GM18520 (cell line): Measurements from ENCODE around the gene PAIP2B.
"Not testable (repeated sequence)": the region's sequence is repeated elsewhere in the genome, so short reads cannot be mapped to it uniquely, and the experiment has no call there.

ENCODE experiments used
- ATAC-seq: cut with Tn5 transposase; IDR thresholded peaks from one replicate; pipeline ENCODE4 v1.9.1; 2021; ENCODE audit not compliant: unreplicated experiment

PAIP2B gene

DNA sequence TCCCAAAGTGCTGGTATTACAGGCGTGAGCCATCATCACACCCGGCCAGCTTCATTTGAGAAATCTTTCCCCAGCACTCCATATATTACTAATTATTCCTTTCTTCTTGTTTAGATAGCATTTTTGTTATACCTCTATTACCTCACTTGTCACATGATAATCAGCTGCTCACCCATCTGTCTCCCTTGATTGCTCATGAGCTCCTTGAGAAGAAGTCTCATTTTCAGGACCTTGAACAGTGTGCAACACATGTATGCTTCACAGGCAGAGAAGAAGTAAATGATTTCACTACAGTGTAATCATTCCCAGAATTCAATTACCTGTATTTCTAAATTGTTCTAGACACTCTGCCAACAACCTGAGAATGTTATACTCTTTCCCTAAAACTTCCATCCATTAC is 6.2 kb downstream of the PAIP2B start:
- no peak for ATAC-seq

DNA sequence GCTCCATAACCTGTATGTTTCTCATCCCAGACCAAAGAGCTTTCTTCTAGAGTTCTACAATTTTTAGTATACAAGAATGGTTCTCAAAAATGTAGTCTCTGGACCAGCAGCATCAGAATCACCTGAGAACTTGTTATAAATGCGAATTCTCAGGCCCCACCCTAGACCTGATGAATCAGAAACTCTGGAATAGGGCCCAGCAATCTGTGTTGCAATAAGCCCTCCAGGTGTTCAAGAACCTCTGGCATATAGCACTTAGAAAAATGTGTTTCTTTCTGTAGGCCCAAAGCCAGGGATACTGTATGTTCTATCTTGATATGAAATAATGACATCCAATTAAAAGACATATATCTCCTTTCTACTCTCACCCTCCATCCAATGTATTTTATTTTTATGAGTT is 10.4 kb downstream of the PAIP2B start:
- no peak for ATAC-seq

DNA sequence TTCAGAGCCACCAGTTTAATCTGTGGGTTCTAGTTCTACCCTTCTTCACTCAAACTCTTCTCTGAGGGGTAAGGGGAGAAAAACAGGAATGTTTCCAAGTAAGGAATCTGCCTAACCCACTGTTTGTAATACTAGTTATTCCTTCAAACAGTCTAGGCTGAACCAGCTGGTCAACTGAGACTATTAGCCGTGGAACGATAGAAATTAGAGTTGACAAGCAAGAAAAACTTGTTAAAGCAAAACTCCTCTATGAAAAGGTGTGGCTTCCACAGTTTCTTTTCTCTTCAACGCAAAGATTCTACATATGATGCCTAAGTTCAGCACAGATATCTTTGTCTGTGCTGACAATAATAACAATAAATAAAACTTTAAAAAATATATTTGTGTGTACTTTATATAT is 11.5 kb downstream of the PAIP2B start:
- no peak for ATAC-seq

DNA sequence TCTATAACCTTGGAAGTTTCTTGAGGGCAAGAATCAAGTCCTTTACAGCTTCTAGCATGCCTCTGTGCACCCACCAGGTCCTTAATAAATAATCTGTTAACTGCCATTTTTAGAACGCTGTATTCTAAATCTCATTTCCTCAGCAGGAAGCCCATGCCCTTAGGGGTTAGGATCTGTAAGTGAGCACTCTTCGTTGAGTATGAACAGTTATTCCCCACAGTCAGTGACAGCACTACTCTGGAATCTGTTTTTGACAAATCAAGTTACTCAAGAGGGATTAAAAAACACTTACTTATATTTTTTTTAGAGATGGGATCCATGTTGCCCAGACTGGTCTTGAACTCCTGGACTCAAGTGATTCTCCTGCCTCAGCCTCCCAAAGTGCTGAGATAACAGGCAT is 14.6 kb downstream of the PAIP2B start:
- ATAC-seq: no peak

DNA sequence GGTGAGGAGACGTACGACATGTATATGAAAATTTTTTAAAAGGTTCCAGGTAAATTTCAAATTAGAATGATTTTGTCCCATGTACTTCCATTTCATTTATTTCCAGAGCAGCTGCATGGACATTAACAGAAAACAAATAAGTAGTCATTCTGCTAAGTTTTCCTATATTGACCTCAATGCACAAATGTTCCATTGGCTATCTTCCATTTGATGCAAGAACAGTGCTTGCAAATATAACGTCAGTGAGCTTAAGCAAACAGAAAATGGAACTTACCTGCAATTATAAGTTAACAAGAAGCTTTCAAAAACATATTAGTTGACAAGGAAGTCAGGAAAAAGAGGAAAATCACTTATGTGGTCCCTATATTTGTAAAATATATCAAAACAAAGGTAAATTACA is 16.6 kb downstream of the PAIP2B start:
- ATAC-seq: no peak

DNA sequence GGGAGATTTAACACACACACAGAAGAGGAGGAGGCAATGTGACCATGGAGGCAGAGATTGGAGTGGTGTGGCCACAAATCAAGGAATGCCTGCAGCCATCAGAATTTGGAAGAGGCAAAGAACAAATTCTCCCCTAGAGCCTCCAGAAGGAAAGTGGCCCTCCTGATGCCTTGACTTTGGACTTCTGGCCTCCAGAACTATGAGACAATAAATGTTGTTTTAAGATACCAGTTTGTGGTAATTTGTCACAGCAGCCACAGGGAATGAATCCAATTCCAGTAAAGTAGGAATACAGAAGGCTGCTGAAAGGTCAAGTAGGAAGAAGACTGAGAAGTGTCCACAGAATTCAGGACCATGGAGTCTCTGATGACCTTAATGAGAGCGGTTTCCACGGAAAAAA is 18.1 kb downstream of the PAIP2B start:
- ATAC-seq: no peak

DNA sequence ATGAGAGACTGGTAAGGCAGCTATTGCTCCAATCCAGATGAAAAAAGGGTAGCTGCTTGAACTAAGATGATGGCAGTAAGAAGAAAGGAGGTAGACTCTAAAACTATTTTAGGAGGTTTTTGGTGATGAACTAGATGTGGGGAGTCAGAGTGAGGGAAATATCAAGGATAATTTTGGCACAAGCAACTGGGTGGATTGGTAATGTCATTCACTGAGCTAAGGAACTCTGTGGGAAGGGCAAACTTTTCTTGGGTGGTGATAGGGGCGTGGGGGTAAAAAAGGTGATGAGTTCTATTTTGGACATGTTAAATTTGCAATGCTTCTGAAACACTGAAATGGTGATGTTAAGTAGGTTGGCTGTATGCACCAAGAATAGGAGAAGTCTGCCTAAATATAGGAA is 19.3 kb downstream of the PAIP2B start:
- ATAC-seq: no peak

DNA sequence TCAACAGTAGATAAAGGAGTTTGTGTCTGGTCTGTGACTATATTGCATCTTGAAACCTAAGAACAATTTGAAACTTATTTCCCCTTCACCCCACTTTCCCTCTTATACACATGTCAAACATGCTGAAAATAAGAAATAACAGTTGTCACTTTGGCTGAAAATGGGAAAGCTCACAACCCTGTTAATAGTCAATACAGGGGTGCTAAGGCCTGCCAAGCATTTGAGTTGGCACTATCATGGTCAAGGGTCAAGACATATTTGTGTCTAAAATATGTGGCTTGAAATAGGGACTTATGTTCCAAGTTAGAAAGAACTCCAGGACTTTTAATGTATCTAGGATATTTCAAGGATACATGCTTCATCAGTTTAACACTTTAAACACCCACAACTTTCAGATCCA is 20.6 kb downstream of the PAIP2B start:
- ATAC-seq: no peak

DNA sequence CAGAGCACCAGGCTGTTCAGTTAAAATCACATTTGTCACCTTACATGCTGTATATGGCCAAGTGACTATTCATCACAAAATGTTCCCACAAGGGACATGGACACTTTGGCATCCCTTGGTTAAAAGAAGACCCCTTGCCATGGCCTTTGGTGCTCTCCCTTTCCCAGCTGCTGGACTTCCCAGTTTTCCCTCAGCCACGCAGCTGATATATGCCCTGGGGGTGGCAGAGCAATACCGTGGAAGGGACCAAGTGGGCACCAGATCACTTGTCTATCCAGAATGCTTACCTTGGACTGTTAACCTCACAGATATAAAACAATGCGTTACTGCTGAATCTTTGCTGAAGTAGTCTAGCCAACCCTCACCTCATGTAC is 35.3 kb downstream of the PAIP2B start:
- no peak for ATAC-seq

DNA sequence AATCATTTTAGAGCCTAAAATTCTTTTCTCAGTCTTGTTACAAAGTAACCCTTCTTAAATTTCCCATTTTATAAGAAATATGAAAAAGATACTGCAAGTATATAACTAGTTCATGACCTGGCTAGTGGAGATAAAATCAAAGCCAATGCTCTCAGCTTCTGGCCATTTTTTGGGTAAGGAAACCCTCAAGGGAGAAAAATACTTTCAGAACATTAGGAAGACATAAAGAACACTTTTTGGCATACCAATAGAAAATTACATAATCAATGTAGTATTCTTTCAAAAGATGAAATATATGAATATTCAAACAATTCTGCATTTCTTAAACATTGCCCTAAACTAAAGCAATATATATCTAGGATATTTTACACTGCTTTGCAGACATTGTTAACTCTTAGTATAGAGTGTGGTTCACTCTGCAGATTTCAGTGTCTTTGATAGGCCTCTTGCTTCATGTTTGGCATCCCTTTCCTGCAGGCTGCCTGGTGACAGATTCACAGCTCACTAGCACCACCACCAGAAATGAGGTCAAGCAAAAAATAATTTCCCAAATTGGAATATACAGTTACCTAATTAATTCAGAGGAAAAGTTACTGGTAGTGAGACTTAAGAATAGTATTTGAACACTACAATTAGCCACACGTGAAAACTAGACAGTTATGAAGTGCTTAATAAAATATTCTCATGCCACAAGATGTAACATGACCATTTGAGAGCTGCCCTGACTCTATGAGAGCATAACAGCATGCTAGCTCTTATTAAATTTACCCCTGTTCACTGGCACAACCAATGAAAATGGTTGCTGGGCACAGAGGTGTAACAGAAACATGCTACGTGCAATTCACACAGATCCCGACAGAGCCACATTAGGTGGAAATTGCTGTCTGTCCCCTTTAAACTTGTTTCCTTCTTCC is 36.0 kb downstream of the PAIP2B start:
- no peak for ATAC-seq

DNA sequence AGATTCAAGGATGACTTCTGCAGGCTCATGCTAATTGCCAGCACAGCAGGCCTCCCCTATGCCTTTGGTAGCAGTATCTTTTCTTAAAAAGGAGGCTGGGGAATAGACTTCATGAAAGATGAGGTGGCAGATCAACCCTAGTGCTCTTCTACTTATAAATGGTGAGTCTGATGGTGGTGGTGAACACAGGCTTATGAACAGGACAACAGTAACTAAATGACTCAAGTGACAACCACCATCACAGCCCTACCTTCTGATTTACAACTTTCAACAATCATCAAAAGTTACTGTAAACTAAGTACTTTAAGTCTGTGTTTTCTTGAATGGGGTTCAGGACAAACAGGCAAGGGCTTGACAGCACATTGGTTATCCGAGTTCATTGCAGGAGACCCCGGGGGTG is 39.3 kb downstream of the PAIP2B start:
- ATAC-seq: no peak

DNA sequence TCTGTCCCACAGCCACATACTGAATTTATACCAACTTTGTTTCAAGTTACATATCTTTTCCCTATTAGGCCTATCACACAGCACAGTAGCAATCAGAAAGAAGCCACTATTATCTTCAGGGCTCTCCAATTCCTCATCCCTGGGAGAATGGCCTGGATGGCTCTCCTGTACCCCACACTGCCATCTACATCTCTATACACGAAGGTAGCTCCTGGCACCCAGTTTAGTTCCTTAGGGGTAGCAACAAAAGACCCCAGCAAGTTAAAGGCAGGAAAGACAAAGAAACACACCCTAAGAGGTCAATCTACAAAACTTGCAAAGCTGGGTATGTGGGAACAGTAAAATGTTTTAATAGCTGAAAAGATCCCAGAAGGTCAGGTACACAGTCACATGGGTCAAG is 39.9 kb downstream of the PAIP2B start:
- ATAC-seq: no peak

DNA sequence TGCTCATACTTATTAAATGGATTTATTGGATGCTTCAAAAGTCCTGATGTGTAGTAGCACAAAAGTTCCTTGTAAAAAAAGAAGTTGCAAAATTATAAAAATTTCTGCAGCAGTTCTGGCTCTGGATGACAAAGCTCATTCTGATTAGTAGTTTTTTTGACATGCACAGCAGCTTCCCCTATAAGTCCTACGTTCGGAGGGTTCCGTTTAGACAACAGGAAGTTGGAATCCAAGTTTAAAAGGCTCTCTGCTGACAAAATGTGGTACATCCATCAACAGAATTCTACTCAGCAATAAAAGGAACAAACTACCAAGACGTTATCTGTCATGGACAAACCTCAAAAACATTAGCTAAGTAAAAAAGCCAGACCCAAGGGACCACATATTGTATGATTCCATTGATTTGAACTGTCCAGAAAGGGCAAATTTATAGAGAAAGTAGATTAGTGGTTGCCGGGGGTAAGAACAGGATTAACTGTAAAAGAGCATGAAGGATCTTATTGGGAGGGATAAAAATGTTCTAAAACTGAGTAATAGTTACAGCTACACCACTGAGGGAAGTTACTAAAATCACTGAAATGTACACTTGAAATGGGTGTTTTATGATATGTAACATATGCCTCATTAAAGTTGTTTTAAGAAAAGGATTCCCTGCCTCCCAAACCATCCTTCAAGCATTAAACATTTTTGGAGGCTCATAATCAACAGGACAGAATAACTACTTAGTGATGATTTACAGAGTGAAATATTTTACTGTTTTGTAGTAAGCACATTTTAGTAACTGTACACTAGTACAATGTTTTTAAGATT is 43.4 kb downstream of the PAIP2B start:
- not testable (repeated sequence) for ATAC-seq

DNA sequence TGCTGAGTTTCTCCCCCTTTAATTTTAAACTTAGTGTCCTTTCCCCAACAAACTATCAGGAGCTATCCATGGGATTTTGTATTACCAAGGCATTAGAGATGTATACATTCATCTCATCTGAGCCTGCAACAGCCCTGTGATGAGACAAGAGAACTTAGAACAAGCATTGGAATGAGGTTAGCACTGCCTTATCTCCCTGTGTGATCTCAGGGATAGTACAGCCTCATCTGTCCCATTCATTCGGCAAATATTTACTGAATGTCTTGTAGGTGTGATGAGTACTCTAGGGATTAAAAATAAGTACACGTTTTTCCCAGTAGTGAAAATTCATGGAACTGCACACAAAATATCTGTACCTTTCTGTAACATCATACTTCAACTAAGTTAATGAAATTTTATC is 45.6 kb downstream of the PAIP2B start:
- ATAC-seq: no peak

DNA sequence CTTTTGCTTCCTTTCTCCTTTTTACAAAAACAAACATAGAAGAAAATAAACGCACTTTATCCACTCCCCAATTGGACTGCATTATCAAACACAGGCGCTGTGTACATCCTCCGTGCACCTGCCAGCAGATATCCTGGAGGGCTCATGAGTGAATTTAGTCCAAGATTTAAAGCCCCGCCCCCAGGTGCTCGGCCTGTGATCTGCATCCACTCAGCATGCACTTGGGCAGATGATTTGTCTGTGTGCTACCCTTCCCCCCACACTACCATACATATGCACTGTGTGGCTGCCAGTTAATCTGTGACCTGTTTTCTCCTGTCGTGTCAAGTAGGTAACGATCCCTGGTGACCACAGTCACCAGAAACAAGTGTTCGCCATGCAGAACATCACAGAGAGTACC is 48.1 kb downstream of the PAIP2B start:
- not testable (repeated sequence) for ATAC-seq

DNA sequence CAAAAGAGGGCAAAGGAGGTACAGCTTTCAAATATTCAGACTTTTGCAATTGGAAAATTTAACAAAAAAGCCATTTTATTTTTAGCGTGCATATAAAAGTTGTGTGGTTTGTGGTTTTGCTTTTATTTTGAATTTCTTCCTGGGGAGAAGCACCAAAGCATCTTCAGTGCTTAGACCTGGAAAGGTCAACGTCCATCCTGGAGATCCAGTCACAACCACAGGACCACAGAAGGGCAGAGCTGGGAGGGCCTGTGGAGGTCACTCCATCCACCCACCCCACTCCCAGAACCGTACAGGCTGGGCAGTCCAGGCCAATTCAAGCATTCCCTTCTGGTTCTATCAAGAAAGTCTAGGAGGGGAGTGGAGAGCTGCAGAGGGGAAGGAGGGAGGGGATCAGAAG is 52.7 kb downstream of the PAIP2B start:
- no peak for ATAC-seq

DNA sequence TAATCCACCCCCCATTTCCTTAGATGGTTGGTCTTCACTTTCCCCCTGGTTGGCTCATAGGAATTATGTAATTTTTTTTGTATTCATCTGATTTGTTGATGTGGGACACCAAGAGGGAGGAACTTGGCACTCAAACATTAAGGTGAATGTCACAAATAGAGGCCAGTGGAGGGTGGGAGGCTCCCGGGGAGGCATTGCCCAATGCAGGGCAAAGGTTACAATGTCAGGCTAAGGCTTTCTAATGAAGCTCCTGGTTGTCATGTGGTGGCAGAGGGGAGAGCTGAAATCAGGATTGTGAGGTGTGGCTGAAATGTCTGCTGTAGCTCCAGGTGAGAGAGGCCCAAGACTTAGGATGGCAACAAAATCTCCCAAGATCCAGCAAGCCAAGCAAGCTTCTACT is 53.8 kb downstream of the PAIP2B start:
- no peak for ATAC-seq

DNA sequence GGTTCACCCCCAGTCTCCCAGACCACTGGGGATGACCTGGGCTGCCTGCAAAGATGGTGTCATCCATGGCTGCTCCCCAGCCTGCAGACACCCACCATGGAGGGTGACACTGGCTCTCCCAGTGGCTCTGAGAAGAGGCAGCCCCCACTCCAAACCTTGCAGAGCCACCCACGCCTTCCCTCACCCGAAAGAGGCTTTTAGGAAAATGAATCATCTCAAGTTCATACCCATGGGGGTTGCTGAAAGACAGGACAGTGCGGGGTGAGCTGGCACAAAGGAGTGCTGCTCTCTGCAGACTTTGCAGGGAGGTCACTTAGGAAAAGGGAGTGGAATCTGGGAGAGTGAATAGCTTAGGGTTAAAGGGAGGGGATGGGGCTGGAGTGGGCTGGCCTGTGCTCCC is 60.1 kb downstream of the PAIP2B start:
- no peak for ATAC-seq

DNA sequence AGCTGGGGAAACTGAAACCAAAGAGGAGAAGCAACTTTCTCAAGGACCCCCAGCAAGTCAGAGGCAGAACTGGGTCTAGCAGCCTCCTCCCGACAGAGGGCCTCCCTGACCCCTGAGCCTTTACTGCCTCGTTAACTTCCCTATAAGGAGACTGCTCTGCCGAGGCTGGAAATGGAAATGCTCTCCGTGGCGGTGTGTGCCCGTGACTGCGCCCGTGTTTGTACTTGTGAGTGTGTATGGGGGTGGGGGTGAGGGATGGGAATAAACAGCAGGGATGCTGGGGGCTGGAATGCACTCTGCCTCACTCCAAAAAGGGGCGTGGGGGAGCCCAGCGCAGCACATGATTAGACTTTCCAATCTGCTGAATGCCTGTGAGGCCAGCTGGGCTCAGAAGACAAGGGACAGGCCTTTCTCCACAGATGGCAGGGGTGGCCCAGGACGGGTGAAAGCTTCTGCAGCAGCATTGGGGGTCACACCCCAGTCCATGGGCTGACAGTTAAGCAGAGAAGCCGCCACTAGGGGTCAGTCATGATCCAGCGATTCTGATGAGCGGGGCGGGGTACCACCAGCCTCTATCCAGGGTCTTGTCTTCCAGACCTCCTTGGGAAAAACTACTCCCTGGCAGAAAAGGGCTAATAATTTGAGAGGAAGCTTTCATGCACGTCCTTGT is 69.6 kb downstream of the PAIP2B start:
- ATAC-seq: no peak

DNA sequence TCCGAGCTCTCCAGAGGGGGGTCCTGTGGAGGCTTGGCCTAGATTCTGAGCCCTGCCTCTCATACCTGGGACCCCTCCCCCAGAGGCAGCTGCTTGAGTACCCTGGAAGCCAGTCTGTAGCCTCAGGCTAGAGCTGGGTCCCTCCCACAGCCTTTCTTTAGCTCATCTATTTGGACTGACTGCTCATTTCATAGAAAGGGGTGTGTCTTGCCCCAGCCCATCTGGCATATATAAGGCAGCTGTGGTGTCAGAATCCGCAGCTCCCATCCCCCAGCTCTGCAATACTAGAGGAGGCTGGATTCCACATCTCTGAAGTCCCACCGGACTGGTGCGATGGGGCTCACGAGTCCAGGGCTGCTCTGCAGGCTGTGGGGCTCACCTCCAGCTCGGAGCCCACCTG is 70.3 kb downstream of the PAIP2B start:
- ATAC-seq: no peak

DNA sequence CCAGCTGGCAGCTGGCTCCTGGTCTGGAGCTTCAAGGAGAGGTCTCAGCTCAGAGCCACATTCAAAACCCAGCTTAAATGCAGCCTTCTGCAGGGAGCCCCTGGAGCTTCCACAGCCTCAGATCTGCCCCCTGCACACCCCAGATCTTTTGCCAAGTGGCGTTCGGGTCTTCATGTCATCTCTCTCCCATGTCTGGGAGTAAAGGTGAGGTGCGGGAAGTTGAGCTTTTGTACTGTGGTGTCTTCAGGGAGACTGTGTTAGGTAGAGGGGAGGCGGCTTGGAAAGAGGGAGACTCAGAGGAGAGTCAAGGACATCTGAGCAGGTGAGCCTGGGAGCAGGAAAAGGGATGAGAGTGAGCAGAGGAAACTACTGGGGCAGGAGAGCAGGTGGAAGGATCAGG is 71.1 kb downstream of the PAIP2B start:
- no peak for ATAC-seq

DNA sequence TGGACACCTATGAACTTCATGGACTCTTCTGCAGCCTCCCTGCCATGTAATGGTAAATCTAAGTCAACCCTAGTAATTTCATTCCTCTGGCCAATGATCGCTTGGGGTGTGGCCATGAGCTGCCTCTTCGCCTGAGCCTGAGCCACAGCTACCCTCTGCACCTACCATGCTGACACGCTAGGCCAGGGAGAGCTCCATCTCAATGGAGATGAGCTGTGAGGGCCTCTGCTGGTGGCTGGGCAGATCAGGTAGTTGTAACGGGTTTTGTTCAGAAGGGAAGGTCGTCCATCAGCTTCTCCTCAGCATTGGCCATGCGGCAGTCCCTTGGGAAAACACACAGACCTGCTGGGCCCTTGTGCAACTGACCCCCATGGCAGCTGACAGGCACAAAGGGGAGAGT is 72.1 kb downstream of the PAIP2B start:
- no peak for ATAC-seq
